ENCODE data around the gene TMEM151A. TPM values are rescaled to one million over a fixed set of nuclear protein-coding genes. Genes with fewer than 3 reads are reported as not detected.
"Not testable (repeated sequence)": the region's sequence is repeated elsewhere in the genome, so short reads cannot be mapped to it uniquely, and the experiment has no call there.

TMEM151A gene
- total RNA-seq (2014; rRNA removed; shearing (Covaris generic)): 0.39 TPM in 1 of 2 replicates, not detected in the other

DNA sequence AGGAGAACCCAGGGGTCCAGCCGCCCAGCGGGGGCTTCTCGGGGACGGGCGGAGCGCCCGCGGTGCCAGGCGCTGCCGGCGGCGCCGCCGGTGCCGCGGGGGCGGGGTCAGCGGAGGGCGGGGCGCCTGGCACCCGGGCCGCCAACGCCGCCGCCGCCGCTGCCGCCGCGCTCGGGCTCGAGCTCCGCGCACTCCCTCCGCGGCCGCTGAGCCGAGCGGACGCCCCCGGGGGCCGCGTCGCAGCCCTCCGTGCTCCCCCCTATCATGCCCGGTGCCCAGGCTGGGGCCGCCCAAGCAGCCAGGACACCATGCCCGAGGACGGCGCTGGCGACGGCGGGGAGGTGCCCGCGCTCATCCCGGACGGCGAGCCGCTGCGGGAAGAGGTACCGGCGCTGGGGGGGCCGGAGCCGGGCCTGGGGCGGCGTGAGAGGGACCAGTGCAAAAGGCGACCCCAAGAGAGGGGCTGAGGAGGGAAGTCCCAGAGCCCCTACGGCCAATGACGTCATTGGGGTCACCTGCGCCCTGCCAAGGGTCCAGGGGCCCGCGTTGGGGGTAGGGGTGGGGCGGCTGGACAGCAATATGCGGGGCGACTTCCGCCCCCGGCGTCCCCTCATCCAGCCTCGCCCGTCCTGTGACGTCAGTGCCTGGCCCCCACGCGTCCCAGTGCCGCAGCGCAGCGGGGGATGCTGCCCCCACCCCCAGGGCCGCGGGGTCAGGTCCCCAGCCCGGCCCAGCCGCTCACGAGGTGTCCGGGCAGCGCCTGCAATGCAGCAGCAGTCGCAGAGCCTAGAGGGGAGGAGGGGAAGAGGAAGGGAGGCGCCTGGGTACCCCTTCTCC is at the start of gene TMEM151A:
Gene TMEM151A, plus strand, starts transcription at position 189 of the 837 bp plus-strand sequence. Its CDS starts 120 bp downstream, at position 309.
- no peak for DNase-seq (ENCODE audit: low read depth)

DNA sequence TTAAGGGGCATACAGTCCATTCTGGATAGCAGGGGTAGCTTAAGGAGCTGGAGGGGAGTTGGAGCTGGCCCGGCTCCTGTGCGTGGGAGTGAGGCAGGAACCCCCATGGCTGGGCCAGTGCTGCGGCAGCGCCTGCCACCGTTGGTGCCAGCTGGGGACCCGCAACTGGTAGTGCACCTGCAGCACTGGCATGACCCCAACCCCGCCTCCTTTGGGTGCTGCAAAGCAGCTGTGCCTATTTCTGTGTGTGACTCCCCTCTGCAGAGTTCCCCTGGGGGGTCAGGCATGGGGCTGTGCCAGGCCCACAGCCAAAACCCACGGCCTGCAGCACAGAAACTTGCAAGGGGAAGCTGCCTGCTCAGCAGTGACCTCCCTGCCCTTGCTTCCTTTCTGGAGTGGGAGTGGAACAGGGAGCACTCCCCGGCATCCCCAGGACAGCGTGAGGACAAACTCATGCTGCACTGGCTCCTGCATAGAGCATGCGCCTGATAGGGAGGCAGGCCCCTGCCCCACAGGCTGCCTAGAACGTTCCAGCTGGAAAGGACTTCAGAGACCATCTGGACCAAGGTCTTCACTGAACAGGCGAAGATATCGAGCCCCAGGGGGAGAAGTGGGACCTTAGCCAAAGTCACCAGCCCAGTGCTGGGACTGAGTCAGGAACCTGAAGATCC is 49.5 kb upstream of the TMEM151A start:
- DNase-seq (ENCODE audit: low read depth): no peak

GRCh38 chr11:66243782-66244535 is 47.7 kb upstream of the TMEM151A start:
- no peak for DNase-seq (ENCODE audit: low read depth)

- no peak for DNase-seq (ENCODE audit: low read depth)
Observed at GRCh38 chr11:66247295-66247694, 44.4 kb upstream of the TMEM151A start.

GRCh38 chr11:66247801-66248200 is 43.9 kb upstream of the TMEM151A start:
- no peak for DNase-seq (ENCODE audit: low read depth)

DNA sequence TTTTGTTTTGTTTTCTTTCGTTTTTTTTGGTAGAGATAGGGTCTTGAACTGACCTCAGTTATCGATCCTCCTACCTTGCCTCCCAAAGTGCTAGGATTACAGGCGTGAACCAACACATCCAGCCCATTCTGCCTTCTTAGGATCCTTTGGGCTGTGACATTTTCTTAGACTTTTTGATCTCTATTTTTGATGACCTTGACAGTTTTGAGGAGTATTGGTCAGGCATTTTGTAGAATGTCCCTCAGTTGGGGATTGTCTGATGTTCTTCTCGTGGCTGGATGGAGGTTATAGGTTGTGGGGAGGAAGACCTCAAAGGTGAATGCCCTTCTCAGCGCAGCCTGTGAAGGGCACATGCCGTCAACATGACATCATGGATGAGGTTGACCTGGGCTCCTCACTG is 42.8 kb upstream of the TMEM151A start:
- DNase-seq (ENCODE audit: low read depth): no peak

DNA sequence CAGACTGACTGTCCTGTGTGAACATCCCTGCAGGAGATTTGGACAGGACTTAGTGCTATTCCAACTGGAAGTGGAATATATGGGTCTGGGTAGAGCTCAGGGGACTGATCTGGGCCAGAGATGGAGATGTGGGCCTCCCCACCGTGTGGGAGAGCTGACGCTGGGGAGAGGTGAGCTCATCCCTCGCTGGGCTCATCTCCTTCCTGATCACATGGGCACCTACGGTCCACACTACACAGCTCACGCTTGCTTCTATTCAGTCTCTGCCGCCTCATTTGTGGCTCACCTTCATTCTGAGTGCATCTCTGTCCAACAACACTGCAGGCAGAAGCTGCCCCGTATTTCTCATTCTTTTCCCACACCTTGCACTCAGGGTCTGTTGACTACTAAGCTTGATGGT is 39.9 kb upstream of the TMEM151A start:
- DNase-seq (ENCODE audit: low read depth): no peak

DNA sequence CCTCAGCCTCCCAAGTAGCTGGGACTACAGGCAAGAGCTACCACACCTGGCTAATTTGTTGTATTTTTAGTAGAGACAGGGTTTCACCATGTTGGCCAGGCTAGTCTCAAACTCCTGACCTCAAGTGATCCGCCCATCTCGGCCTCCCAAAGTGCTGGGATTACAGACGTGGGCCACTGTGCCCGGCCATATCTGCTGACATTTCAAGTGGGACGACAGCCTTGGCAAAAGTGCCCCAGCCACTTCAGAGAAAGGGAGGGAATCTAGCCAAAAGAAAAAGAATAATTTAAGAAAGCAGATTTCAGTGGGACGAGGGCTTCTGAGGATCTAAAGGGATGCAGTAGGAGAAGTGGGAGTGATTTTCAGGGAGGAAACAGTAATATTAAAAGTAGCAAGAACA is 38.6 kb upstream of the TMEM151A start:
- DNase-seq (ENCODE audit: low read depth): not testable (repeated sequence)

- DNase-seq (ENCODE audit: low read depth): no peak
Observed at GRCh38 chr11:66258473-66258893, 33.2 kb upstream of the TMEM151A start.

GRCh38 chr11:66259225-66259624 is 32.5 kb upstream of the TMEM151A start:
- no peak for DNase-seq (ENCODE audit: low read depth)

DNA sequence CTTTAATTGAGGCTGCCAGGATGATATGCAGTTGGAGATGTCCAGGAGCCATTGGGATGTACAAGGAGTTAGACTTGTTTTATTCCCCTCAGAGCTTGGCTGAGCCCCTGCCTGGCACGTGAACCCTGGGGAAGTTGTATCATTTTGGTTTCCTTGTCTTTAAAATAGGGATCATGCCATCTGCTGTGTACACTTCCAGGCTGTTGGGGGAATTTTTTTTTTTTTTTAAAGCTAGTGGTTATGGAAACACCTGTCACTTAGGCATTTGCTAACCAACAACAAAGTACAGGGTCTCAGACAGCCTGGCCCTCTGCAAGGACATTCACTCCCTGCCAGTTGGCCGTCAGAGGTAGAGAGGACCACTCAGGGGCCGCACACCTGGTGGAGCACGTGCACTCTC is 31.7 kb upstream of the TMEM151A start:
- no peak for DNase-seq (ENCODE audit: low read depth)

- DNase-seq (ENCODE audit: low read depth): no peak
Observed at GRCh38 chr11:66261578-66261977, 30.1 kb upstream of the TMEM151A start.

DNA sequence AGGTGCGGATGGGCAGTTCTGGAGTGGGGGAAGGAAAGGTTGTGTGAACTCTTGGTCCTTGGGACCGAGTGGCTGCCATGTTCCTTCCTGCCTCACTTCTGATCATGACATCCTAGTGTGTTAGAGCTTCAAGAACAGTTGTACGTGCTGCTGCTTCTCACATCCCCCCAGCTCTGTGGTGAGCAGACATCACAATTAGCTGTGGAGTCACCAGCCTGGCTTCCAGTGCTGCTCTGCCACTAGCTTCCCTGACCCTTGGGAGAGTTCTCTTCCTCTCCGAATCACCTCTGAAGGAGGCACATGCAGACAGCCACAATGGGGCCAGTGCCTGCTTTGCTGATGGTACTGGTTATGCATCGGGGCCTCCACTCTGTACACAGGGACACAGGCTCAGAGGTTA is 29.5 kb upstream of the TMEM151A start:
- DNase-seq (ENCODE audit: low read depth): no peak

DNA sequence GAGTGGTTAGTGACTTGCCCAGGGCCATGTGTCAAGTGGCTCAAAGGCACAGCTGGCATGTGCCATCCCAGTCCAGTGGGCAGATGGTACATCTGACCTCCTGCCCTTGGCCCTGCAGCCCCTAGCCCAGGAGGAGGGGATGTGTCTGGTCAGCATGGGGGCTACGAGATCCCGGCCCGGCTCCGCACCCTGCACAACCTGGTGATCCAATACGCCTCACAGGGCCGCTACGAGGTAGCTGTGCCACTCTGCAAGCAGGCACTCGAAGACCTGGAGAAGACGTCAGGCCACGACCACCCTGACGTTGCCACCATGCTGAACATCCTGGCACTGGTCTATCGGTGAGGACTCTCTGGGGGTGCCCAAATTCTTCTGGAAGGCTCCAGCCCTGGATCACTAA is 29.0 kb upstream of the TMEM151A start:
- DNase-seq (ENCODE audit: low read depth): no peak

- DNase-seq (ENCODE audit: low read depth): no peak
Observed at GRCh38 chr11:66263231-66263630, 28.5 kb upstream of the TMEM151A start.

DNA sequence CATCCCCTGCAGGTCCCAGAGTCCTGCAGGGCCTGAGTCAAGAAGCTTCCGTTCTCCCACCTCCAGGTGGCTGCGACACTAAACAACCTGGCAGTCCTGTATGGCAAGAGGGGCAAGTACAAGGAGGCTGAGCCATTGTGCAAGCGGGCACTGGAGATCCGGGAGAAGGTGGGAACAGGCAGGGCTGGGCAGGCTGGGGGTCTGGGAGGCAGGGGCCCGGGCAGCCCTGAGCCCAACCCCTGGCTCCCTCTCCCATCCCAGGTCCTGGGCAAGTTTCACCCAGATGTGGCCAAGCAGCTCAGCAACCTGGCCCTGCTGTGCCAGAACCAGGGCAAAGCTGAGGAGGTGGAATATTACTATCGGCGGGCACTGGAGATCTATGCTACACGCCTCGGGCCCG is 27.9 kb upstream of the TMEM151A start:
- DNase-seq (ENCODE audit: low read depth): no peak

- DNase-seq (ENCODE audit: low read depth): no peak
Observed at GRCh38 chr11:66264383-66264782, 27.3 kb upstream of the TMEM151A start.

- no peak for DNase-seq (ENCODE audit: low read depth)
Observed at GRCh38 chr11:66264914-66265313, 26.8 kb upstream of the TMEM151A start.

GRCh38 chr11:66265531-66266377 is 25.9 kb upstream of the TMEM151A start:
- no peak for DNase-seq (ENCODE audit: low read depth)

- no peak for DNase-seq (ENCODE audit: low read depth)
Observed at GRCh38 chr11:66266378-66267038, 25.2 kb upstream of the TMEM151A start.

DNA sequence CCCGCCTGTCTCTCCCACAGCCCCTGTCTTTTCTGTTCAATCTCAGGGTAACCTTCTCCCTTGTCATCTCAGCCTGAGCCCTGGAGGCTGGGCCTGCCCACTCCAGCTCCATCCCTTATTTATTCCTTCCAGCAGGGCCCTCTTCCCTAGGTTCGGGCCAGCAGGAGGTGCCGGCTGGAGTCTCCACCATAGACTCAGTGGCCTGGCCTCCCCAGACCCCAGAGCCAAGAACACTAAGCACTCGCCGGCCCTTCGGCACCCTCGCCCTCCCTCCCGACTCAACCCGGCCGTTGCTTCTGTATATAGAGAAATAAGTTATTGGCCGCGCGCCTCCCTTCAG is 24.7 kb upstream of the TMEM151A start:
- no peak for DNase-seq (ENCODE audit: low read depth)

All from RPMI7951 (cell line).